Cortex of kidney (tissue), 1 donor: ENCODE measurements around the gene CACNB4.
"Not testable (repeated sequence)": the region's sequence is repeated elsewhere in the genome, so short reads cannot be mapped to it uniquely, and the experiment has no call there.

Experiments used
- DNase-seq: peaks from one replicate; lab custom pipeline; 2025; lab: John Stamatoyannopoulos, UW

CACNB4 gene

DNA sequence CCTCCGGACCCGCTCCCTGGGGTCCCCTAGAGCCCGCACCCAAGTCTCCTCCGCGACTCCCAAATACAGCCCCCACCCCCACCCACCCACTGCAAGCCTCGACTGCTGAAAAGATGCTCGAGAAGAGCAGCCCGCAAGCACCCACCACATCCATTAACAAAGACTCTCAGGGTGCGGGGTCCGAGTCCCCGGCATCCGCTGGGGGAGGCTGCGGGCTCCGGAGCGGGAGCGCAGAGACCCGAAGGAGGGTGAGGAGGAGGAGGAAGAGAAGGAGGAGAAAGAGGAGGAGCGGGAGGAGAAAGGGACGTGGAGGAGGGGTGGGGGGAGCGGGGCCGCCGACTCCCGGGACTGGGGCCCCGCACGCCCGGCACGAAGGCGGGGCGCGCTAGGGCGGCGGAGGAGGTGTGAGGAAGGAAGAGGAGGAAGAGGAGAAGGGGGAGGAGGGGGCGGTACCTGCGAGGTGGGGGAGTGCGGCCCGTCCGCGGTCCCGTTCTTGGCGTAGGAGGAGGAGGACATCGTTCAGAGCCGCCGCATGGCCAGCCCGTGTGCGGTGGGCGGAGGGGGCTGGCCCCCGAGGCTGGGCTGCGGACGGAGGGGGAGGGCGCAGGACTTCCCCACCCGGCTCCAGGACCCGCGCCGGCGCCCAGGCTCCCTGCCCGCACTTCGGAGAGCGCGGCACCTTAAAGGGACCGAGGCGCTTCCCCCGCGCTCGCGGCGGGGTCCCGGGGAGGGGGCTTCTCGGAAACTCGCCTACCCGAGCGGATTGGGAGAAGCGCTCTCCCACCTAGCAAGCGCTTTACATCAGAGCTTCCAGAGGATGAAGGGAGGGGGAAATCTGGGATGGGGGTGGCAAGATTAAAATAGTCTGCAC is at the start of gene CACNB4:
TSS of gene CACNB4 (minus strand) at position 549 of the 871 bp plus-strand sequence.
- no peak for DNase-seq

DNA sequence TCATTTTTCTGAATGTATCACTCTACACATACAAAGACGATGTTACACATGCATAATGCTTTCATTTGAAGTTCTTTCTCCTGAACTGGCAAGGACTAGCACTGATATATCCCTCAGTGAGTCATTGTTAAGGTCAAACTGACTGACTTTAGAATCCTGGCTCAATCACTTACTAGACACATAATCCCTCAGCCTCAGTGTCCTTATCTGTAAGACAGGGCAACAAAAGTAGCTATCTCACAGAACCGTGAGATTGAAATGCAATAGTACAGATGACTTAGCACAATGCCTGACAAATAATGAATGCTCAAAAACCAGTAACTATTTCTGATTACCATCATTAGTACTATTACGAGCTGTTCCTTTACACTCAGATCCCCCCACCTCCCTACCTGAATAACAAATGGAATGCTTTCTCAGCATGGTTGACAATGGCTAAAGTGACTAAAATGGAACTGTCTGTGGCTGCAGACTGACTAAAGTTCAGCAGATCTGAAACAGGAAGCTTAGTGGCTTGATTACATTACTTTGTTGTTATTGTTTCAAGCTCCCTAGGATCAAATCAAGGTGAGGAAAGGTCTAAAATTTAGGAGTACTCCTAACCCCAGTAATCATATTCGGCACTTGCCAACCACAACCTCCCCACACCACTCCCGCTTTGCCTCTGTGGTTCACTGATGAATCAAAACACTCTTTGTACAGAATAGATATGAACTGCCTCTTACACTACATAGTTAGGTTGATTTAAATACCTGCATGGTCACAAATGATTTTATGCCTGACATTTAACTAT is 35.8 kb upstream of the CACNB4 start:
- no peak for DNase-seq

DNA sequence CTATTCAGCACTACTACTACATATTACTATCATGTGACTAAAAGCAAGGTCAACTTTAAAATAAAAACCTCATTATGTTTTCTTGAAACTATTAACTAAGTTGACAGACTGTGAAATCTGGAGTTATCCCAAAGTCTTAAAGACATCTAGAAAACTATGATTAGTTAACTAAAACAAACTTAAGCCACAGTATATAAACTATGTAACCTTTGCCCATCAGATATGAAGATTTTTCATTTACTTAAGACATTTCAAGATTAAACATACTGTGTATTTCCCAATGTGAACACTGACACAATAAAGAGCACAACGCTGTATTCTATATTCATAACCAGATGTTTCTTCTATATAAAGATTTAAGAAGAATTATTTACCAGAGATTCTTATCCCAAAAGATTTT is 33.5 kb upstream of the CACNB4 start:
- DNase-seq: no peak

DNA sequence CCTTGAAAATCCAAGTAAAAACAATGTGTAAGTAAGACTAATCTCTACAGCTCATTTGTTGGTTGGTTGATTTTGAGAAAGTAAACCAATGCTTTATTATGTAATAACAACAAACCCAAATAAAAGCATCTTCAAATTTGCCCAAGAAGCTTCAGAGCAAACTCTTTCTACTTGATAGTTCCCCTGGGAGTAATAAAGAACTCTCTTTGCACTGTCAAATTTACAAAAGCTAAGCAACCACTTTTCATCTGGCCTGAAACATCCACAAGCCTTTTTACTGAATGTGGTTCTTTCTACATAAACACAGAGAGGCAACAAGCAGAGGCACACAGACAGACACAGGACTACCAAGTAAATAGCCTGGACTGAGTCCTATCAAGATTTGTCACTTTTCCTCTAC is 28.8 kb upstream of the CACNB4 start:
- DNase-seq: no peak

DNA sequence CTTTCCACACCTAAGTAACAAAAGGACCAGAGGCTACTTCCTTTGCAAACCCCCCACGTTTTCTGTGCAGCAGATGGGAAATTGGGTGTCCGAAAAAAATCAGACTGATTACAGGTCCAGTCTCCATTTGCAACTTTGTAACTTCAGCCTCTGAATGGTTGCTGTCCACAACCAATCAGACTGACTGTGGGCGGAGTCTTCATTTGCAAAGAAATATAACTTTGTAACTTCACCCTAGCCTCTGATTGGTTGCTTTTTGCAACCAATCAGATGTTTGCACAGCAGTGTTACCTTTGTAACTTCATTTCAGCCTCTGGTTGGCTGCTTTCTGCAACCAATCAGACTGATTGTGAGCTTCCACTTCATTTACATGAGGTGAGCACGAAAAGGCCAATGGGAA is 27.8 kb upstream of the CACNB4 start:
- no peak for DNase-seq

DNA sequence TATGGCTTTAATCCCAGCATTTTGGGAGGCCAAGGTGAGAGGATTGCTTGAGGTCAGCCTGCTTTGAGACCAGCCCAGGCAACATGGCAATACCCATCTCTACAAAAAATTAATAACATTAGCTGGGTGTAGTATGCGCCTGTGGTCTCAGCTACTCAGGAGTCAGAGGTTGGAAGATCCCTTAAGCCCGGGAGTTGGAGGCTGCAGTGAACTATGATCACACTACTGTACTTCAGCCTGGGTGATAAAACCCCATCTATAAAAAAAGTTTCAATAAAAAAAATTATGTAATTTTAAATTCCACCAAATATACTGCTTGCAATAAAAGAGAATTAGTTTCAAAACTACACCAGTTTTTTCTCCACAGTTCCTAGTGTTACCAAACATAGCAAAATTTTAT is 23.3 kb upstream of the CACNB4 start:
- DNase-seq: no peak

DNA sequence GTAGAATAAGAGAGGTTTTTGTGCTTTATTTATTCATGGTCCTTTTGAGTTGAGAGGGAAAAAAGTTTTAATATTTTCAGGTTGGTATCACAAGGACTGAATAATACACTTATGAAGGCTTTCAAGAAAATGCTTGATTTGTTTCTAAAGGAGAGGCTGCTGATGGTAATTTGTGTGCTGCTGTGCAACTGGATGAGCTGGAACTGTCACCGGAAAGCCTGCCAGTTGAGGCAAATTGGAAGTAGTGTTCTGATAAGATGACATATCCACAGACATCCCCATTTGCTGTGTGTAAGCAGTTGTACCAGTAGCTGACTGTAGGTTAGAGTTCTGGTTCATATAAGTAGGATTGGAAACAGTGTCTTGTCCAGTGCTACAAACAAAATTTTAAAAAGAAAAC is 21.6 kb upstream of the CACNB4 start:
- no peak for DNase-seq

DNA sequence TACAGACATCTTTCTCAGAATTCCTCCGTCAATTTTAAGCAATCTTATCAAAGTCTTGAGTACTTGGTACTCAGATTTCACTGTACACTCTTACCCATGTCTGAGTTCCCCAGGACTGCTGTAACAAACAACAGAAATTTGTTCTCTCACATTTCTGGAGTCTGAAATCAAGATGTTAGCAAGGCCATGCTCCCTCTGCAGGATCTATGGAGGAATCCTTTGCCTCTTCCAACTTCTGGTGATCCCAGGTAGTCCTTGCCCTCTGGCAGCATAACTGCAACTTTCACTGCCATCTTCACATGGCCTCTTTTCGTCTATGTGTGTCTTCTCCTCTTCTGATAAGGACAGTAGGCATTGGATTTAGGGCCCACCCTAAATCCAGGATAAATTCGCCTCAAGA is 17.1 kb upstream of the CACNB4 start:
- DNase-seq: no peak

DNA sequence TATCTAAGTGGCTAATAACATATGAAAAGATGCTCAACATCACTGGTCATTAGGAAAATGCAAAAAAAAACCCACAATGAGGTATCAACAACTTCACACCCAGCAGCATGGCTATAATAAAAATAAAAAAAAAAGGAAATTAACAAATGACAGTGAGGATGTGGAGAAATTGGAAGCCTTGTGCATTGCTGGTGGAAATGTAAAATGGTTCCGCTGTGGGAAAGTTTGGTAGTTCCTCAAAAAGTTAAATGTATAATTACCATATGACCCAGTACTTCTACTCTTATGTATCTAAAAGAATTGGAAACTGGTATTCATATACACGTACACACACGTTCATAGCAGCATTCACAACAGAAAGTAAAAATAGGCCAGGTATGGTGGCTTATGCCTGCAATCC is 15.5 kb upstream of the CACNB4 start:
- no peak for DNase-seq

DNA sequence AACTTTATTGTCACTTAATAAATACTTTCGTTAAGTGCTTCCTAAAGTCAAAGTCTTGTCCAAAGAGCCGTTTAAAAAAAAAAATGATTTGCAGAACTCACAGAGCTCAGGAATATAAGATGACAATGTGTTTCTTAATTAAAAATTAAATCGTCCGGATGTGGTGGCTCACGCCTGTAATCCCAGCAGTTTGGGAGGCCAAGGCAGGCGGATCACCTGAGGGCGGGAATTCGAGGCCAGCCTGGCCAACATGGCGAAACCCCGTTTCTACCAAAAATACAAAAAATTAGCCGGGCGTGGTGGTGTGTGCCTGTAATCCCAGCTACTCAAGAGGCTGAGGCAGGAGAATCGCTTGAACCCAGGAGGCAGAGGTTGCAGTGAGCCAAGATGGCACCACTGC is 8.3 kb upstream of the CACNB4 start:
- not testable (repeated sequence) for DNase-seq

DNA sequence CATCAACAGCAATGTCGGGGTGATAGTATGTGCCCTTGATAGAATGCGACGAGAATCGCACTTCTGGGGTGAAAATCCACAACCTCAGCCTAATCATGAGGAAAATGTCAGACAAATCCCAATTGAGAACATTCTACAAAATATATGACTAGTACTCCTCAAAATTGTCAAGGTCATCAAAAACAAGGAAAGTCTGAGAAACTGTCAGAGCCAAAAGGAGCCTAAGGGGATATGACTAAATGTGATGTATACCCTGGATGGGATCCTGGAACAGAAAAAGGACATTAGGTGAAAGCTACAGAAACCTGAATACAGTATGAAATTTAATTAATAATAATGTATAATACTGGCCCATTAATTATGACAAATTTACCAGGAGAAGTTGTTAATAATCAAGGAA is 7.6 kb upstream of the CACNB4 start:
- no peak for DNase-seq

DNA sequence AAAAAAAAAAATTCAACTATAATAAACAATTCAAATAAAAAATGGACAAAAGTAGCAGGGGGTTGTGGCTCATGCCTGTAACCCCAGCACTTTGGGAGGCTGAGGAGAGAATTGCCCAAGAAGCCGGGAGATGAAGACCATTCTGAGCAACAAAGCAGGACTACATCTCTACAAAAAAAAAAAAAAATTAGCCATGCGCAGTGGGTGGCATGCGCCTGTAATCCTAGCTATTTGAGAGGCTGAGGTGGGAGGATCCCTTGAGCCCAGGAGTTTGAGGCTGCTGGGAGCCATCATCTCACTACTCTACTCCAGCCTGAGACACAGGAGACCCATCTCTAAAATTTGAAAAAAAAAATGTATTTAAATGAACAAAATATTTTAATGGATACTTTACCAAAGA is 4.4 kb upstream of the CACNB4 start:
- DNase-seq: no peak

DNA sequence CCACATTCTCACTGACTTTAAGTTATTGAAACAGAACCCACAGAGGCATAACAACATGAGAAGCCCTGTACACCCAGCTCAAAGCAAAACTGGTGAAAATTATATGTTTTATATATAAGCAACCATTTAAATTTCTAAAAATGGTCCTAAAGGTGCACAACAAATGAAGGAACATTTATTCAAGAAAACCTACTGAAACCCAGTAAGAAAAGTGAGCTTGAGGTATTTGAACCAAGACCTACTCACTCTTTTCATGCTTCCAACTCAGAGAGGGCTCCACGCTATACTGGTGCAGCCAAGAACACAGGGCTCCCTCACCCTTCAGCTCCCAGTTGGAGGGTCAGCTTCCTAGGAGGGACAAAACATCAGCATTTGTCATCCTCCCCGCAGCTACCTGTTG is 2.1 kb upstream of the CACNB4 start:
- DNase-seq: no peak

DNA sequence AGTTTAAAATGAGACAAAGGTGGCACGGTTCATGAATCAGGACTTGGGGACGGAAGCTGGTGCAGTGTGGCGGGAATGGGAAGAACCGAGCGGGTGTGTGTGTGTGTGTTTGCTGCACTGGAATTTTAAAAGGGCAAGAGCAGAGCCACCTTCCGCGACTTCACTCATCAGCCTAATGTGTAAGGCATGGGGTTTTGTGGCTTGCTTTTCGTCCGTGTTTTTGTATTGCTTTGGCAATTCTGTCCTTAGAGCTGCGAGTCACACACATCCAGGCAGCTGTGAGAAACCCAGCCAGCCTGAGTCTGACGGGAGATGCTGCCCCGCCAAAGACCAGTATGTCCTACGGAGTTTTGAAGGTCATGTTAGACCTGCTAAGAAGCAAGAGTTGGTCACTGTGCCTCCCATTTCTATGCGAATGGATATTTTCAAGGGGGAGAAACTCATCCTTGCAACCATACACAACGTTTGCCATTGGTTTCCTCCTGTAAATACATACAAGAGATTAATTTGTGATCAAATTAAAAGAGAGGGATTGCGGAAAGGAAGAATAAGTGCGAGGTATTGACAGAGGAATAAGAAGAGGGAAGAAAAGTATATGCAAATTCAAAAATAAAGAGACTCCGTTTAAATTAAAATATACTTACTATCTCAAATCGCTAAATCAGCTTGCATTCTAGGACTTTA is 665 bp upstream of the CACNB4 start:
- DNase-seq: no peak

DNA sequence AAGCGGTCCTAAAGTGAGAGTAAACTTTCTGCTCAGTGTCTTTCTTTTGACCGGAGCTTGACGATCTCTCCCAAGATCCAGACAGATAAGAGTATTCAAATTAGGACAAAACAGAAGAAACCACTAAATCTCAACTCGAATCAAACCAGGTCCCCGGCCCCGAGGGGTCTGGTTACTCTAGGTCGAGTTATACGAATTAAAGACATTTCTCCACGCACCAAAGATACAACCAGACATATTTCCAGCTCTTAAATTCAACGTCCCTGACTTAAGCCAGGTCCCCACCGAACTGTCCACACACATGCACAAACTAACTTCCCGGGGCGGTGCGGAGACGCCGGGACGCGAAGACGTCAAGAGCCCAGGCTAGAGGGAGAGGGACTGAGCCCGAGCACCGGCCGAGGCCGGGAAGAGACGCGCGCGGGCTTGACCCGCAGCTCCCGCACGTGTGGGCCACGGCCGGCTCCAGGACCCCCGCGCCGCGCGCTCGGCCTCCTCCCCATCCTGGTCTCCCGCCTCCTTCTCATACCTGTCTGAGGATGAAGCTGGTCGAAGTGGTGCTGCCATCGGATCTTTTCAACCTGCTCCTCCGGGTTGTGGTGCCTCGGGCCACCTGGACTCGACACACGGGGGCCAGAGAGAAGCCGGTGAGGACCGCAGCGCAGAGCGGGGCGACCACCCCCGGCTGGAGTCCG is 896 bp downstream of the CACNB4 start:
- no peak for DNase-seq

DNA sequence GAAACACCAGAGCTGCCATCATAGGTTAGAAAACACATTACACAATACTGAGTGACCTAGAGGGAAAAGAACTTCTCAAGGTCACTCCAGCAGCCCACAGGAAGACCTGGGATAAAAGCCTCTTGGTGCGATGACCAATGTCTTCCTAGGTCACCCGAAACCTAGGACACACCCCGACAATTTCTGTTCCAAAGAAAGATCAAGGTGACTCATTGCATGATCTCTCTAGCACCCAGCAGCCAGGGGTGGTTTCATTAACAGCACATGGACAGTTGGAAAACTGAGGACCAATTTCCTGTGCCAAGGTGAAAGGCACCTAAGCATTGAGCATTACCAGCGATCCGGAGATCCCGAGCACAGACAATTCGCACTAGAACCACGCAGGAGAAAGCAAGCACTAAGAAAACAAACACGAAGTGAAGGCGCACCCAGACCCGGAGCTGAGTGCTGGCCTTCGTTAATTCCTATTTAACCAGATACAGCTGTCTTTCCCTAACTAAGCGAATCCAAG is 1.5 kb downstream of the CACNB4 start:
- DNase-seq: no peak

DNA sequence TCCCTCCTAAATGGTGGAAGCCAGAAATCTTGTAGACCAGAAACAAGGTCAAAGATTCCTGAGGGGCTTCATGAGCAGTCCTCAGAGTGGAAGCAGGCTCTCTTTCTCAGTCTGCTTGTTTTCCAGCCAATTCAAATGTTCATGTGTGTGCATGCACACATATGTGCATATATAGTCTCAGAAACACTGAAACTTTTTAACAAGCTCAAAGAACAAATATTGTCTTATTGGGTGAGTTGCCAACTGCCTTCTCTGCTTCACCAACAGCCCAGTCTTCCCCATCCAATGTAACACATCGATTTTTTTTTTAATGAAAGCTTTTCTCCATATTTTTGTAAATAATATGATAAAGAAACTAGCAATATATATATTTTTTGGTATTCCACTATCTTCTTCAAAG is 3.7 kb downstream of the CACNB4 start:
- no peak for DNase-seq

DNA sequence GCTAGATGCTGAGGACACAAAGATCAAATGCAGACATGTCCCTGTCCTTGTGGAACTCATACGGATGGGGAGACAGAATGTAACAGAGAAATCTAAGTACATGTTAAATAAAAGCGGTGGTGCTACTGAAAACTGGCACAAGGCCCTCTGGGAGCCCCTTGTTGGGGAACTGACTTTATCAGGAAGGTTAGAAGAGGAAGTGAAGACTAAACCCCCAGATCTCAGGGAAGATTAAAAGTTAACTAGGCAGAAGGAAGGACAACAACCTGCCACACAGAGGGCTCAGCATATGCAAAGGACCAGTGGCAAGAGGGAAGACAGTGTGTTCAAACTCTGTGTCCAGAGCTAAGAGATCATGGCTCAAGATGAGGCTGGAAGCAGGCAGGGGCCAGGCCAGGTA is 4.8 kb downstream of the CACNB4 start:
- DNase-seq: no peak

DNA sequence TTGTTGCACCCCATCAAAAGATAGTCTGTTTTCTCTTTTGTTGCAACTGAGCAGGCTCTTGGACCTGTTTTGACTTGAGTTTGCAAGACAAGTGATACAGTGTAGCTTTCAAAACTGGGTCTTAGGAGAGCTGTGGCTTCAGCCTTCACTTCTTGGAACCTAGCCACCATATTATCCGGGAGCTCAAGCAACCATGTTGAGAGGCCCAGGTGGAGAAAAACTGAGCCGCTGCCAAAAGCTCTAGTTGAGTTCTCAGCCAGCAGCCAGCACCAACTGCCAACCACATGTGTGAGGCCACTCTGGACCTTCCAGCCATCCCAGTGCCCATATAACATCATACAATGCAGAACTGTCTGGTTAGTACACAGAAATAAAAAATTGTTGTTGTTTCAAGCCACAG is 5.4 kb downstream of the CACNB4 start:
- DNase-seq: no peak

DNA sequence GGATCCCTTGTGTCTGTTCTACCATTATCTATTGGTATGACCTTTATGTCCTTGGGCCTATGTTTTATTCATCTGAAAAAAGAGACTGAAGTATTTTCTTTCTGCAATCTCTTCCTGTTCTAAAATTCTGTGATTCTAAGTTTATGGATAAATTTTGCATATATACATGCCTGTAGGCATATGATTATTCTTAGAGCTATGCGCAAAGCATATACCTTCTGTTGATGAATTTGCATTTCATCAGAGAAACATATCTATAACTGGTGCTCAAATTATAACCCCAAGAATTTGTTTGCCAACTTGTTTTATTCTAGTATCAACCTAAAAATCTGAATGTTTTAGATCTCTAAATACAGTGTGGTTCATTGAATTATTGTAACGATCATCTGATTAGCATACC is 6.7 kb downstream of the CACNB4 start:
- no peak for DNase-seq

DNA sequence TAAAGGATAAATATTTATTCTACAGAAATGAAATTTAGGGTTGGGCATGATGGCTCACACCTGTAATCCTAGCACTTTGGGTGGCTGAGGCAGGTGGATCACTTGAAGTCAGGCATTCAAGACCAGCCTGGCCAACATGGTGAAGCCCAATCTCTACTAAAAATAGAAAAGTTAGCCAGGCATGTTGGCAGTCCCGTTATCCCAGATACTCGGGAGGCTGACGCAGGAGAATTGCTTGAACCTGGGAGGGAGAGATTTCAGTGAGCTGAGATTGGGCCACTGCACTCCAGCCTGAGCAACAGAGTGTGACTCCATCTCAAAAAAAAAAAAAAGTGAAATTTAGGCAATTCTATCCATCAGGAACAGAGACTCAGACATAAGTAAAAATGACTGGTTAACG is 8.1 kb downstream of the CACNB4 start:
- not testable (repeated sequence) for DNase-seq

DNA sequence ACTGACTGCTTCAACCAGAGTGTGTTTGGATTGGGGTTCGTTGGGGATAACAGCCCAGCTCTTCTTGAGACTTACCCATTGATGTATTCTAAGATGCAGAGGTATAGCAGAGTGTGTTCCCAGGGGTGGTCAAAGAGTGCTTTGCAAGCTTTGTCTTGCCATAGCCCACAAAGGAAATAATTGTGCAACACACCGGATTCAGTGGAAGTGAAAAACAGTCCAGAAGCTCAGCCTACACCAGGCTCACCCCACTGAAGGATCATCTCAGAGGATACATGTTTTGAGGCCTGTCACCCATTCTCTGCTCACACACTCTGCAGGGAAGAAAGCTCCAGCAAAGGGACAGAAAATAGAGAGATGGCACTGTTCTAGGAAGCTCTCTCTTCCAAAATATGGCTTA is 9.6 kb downstream of the CACNB4 start:
- no peak for DNase-seq
